Left lung (tissue), 10 donors: Measurements from ENCODE around the gene CENPU. TPM values are rescaled to one million over a fixed set of nuclear protein-coding genes. Genes with fewer than 3 reads are reported as not detected.

Experiments
- ATAC-seq: fragments of 200-7000 bp; cut with Tn5 transposase; one replicate; pipeline ENCODE4 v1.9.1; 2020; ENCODE audit warnings: moderate library complexity
- DNase-seq, 4 donors: peaks; one replicate each; pipeline ENCODE4 v3.0.0-alpha.2; 2013 to 2020
- H3K27ac ChIP-seq, 2 donors: fragments of 200-600 bp; sonication (generic) in 1 of 2; one replicate each; pipeline versions ENCODE4 v1.5.0 to v1.8.0; 2020 to 2021
- H3K27me3 ChIP-seq, 2 donors: fragments of 200-600 bp; sonication (generic) in 1 of 2; one replicate each; pipeline versions ENCODE4 v1.5.0 to v1.8.0; 2020 to 2021
- H3K36me3 ChIP-seq, 2 donors: fragments of 200-600 bp; sonication (generic) in 1 of 2; one replicate each; pipeline versions ENCODE4 v1.5.0 to v1.8.0; 2020 to 2021
- H3K4me1 ChIP-seq, 2 donors: fragments of 200-600 bp; one replicate each; pipeline ENCODE4 v1.8.0; 2021
- H3K4me3 ChIP-seq, 2 donors: fragments of 200-600 bp; sonication (generic) in 1 of 2; one replicate each; pipeline versions ENCODE4 v1.5.0 to v1.8.0; 2020 to 2021; ENCODE audit warnings: mild to moderate bottlenecking in 1 of 2
- H3K9me3 ChIP-seq, 2 donors: fragments of 200-600 bp; sonication (generic) in 1 of 2; one replicate each; pipeline versions ENCODE4 v1.5.0 to v1.8.0; 2020 to 2021
- intact Hi-C, 2 donors: fragments of 100-400 bp; cut with DNase I; formaldehyde crosslinking; loops; one replicate each; pipeline versions ENCODE4 v1.11.2 to v1.14.2; 2022
- polyA plus RNA-seq, 6 donors: library from polyadenylated mRNA; unstranded; fragments of 120-200 nt; gene quantifications; one replicate each; pipeline ENCODE4 v1.2.1, GENCODE V29; 2013; ENCODE audit not compliant: insufficient read length in 6 of 6
- total RNA-seq, 2 donors: library from RNA; stranded (reverse); fragmentation: NEBNext Ultra II Directional; extraction: Animal tissue kit (Norgen Biotek cat#: 25700); gene quantifications; one replicate each; pipeline ENCODE4 v1.2.1, GENCODE V29; 2021
- TF ChIP-seq, protein P1 (sequence below), 2 donors: fragments of 200-600 bp; sonication (generic) in 1 of 2; IDR thresholded peaks; one replicate each; pipeline versions ENCODE4 v1.5.0 to v1.8.0; 2021; ENCODE audit warnings: antibody characterized with exemption in 2 of 2
- donor health status: DM: no; HTN: yes; CAD: no.
- donor health status: DM: no; HTN: no; CAD: no.

Gene CENPU
- total and polyA plus RNA-seq, 8 donors, result 11.3 to 59.1 (median 34.0) TPM

DNA sequence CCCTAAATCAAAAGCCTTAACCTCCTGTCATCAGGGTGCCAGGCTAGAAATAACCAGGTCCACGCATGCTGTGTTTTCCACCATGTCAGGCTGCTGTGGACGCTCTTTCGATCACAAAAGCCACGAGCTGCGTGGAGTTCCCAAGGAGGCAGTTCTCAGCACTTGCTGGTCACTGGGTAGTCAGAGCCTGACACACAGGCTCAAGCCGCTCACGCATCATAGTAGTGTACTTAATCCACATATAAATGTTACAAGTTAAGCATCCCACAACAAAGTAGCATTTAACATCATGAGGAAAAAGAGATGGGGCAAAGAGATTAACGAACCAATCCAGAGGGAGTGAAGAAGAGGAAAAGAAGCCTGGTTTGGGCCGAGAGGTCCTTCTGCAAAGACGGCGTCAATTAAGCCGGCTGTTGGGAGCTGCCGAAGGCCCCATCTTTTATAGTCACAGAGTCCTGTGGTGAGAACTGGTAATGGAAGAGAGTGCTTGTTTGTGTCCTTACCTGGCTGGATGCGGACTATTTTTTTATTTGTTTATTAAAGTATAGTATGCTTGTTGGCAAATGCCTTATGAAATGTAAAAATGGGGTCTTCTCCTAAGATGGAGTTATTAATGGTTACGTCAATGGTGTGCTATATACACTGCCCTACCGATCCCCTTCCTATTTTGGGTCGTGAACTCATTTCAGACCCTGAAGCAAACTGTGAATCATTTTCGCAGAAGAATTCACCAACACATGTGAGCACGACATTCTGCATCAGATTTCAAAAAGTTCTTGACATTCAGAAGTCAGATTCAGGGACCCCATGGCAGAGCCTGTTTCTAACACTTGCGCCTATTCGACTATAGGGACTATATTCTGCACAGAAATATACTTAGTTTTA is 83.7 kb downstream of the CENPU start:
- ATAC-seq (peak; percentile 27), DNase-seq (peak in 3 of 4 donors; percentile 28 to 37 (median 36))
- H3K4me1 ChIP-seq, result peaks cover 22 to 48% of the 10 kb centered on the region in 2 donors
- TF ChIP-seq, protein P1, sequence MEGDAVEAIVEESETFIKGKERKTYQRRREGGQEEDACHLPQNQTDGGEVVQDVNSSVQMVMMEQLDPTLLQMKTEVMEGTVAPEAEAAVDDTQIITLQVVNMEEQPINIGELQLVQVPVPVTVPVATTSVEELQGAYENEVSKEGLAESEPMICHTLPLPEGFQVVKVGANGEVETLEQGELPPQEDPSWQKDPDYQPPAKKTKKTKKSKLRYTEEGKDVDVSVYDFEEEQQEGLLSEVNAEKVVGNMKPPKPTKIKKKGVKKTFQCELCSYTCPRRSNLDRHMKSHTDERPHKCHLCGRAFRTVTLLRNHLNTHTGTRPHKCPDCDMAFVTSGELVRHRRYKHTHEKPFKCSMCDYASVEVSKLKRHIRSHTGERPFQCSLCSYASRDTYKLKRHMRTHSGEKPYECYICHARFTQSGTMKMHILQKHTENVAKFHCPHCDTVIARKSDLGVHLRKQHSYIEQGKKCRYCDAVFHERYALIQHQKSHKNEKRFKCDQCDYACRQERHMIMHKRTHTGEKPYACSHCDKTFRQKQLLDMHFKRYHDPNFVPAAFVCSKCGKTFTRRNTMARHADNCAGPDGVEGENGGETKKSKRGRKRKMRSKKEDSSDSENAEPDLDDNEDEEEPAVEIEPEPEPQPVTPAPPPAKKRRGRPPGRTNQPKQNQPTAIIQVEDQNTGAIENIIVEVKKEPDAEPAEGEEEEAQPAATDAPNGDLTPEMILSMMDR (IDR thresholded peaks at IDR 0.05), result no peak
- peaks cover 0 to 4% of the 10 kb centered on the region in 2 donors for H3K36me3 ChIP-seq
- no peaks in the 10 kb centered on the region for H3K27me3 ChIP-seq
- intact Hi-C loops, result no loop called here
- H3K27ac ChIP-seq, result peak overlapping the region; percentile 76 to 96
- H3K4me3 ChIP-seq, result peak overlapping the region; percentile 79 to 82
- H3K9me3 ChIP-seq, result no peaks in the 10 kb centered on the region

DNA sequence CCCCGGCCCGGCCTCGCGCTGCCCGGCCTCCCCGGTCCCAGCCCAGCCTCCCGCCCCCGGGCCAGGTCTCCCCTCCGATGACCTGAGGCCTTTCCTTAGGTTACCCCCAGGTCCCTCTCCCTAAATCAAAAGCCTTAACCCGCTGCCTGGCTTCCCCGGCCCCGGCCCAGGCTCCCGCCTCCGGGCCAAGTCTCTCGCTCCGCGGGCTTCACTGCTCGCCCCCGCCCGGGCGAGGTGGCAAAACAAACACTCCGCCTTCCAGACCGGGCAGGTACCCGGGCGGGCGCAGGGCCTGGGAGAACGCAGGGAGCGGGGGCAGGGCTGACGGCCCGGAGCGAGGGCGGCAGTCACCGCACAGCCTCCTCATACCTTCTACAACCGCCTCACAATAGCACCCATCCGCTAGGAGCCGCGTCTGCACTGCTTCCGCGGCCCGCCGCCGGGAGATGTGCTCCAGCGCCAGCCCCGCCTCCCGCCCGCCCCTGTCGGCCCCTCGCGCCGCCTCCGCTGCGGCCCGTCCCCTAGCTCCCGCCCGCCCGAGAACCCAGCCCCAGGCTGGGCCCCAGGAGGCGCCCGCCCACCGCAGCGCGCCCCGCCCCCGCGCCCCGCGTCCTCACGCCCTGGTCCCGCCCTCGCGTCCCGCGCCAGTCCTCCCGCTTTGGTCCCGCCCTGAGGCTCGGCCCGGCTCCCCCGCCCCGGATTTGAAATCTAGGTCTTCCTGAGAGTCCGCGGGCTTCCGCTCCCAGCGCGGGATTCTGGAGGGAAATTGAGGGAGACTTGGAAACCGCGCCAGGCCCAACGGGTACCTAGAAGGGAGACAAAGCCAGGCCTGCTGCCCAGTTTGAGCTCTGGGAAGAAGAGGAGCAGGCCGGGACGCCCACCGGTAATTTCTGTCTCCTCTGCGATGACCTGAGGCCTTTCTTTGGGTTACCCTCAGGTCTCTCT is 84.6 kb downstream of the CENPU start, which contains the start of the genes CASP3 and PRIMPOL:
CASP3 (minus strand) TSS at position 422 of the 945 bp plus-strand sequence. CDS start 10,994 bp downstream, outside the sequence.
PRIMPOL (plus strand) TSS at position 713 of the 945 bp plus-strand sequence. CDS start 7,403 bp downstream, outside the sequence.
- Histone ChIP-seq H3K4me3 (peak within 1 kb of the TSS; percentile 79 to 82), H3K9me3 (no peaks in the 10 kb centered on the region), H3K4me1 (peaks cover 22 to 58% of the 10 kb centered on the region in 2 donors), H3K36me3 (peaks cover 0 to 4% of the 10 kb centered on the region in 2 donors), H3K27ac (peak within 1 kb of the TSS; percentile 96 to 97), H3K27me3 (no peaks in the 10 kb centered on the region)
- TF ChIP-seq, protein P1 (IDR thresholded peaks at IDR 0.05), result peak in 1 of 2 donors; percentile 28
- DNase-seq (peak; percentile 95 to 100 (median 98)), ATAC-seq (peak; percentile 96)
- intact Hi-C loops, result no loop called here

DNA sequence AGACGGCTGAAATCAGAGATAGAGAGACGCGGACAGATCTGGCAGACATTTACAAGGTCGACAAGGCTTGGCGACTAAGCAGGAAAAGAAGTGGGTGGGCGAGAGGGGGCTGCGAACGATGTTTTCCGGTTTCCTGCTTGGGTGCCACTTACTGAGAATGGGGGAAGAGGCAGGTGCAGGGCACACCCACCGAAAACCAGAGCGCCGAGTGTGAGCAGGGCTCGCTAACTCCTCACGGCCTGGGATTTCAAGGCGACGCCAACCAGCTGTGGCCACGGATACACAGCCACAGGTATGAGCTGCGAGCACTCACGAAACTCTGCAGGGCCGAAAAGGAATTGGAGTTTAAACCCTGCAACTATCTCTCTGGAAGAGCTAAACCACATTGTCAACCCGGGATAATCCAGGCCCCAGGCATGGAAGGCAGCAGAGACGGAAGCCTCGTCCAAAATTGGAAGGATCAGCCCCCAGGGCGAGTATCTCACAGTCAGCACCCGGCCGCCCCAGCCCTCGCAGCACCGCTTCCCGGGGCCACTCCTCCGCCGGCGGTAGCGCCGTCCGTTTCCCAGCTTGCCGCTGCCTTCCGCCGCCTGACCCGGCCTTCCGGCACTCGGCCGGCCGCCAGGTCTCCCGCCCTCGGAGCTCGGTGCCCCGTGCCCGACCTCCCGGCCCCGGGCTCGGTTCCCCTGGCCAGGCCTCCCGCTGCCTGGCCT is 85.4 kb downstream of the CENPU start:
- DNase-seq, result peak; percentile 39 to 93 (median 67)
- TF ChIP-seq, protein P1 (IDR thresholded peaks at IDR 0.05), result no peak
- peaks cover 0 to 4% of the 10 kb centered on the region in 2 donors for H3K36me3 ChIP-seq
- H3K4me3 ChIP-seq, result peak overlapping the region; percentile 72 to 82
- peak; percentile 57 for ATAC-seq
- peak overlapping the region; percentile 96 to 97 for H3K27ac ChIP-seq
- H3K27me3 ChIP-seq, result no peaks in the 10 kb centered on the region
- H3K9me3 ChIP-seq, result no peaks in the 10 kb centered on the region
- H3K4me1 ChIP-seq, result peaks cover 22 to 63% of the 10 kb centered on the region in 2 donors
- intact Hi-C loops, result no loop called here

DNA sequence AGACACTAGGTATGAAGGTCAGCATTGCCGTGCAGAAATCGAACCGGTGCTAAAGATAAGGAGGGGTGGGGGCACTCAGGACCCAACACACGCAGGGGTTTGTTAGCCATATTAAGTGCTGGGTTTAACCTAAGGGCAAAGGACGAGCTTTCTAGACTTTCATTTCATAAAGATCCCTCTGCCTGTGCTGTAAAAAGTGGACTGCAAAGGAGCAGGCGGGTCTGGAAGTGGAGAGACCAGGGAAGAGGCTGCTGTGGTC is 85.9 kb downstream of the CENPU start:
- no peaks in the 10 kb centered on the region for H3K9me3 ChIP-seq
- H3K27me3 ChIP-seq, result no peaks in the 10 kb centered on the region
- H3K27ac ChIP-seq, result peak overlapping the region; percentile 96 to 97
- TF ChIP-seq, protein P1 (IDR thresholded peaks at IDR 0.05), result no peak
- peaks cover 0 to 4% of the 10 kb centered on the region in 2 donors for H3K36me3 ChIP-seq
- peak overlapping the region; percentile 72 to 82 for H3K4me3 ChIP-seq
- DNase-seq (no peak), ATAC-seq (no peak)
- intact Hi-C loops, result no loop called here
- peaks cover 22 to 68% of the 10 kb centered on the region in 2 donors for H3K4me1 ChIP-seq
